ENCODE results near the gene B4GALT4.
"Not testable (repeated sequence)": the region's sequence is repeated elsewhere in the genome, so short reads cannot be mapped to it uniquely, and the experiment has no call there.

Gene B4GALT4

GRCh38 chr3:119194237-119195150 is 46.2 kb downstream of the B4GALT4 start:
- no peak for DNase-seq

DNA sequence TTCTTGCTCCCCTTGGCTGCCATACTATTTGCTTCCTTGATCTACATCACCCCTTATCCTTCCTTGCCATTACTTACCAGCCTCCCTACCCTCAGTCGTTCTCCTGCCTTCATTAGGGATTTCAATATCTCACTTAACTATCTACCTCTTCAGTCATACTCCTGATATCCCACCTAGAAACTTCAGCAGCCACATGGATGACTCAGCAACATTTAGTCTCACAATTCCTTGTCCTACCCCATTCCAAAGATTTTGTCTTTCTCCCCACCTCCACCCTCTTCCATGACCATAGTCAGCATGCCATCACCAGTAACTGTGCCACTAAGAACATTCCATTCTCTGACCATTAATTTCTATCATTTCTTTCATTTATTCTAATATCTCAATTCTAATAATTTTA is 48.9 kb downstream of the B4GALT4 start:
- DNase-seq: no peak

DNA sequence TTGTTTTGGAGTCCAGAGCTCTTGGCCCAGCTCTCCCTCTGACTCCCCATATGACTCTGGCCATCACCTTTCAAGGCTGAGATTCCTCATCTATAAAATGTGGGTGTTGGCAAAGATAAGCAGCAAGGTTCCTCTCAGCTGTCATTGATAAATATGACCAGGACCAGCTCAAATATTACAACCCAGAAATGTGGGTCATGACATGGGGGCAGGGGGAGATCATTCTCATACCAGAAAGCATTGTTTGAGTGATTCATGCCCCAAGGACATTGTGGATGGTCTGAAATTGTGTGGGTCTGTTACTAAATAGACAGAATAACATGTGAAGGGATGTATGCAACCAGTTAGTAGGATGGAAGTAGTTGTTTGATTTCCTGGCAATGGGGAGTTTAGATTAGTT is 53.4 kb downstream of the B4GALT4 start:
- DNase-seq: no peak

GRCh38 chr3:119184796-119185570 is 55.7 kb downstream of the B4GALT4 start:
- DNase-seq: no peak

DNA sequence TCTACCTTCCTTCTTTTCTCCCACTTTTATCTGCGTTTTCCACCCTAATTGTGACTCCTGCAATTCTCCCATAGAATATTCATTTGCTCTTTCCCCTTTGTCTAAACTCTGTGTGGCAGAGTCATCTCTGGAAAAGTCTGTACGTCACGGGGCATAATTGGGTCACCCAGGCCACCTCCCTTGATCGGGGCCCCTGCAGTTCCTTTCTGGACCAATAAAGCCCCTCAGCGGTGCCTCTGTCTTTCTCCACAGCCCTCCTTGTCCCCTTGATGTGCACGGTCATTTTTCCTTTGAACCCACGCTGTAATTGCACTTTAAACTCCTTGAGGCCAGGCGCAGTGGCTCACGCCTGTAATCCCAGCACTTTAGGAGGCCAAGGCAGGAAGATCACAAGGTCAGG is 56.6 kb downstream of the B4GALT4 start:
- DNase-seq: no peak

DNA sequence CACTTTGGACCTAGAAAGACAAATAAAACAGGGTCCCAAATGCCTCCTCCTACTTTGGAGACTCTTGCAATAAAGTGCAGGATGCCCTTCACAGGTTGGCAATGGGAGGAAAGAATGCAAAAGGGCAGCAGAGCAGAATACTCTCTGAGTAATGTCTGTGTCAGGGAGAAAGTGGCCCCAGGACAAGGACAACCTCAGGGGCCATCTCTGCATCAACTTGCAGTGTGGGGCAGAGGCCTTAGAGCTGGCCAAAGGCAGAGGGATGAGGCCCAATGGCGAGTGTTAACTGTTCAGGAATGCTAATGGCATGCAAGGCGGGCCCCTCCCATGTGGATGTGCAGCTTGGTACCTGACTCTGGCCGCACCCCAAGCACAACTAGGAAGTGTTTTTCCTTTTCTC is 58.9 kb downstream of the B4GALT4 start:
- no peak for DNase-seq

GRCh38 chr3:119177321-119177720 is 63.4 kb downstream of the B4GALT4 start:
- no peak for DNase-seq

- no peak for DNase-seq
Measured at GRCh38 chr3:119176778-119177177, 63.9 kb downstream of the B4GALT4 start.

- DNase-seq: no peak
Measured at GRCh38 chr3:119175872-119176756, 64.6 kb downstream of the B4GALT4 start.

- DNase-seq: no peak
Measured at GRCh38 chr3:119173325-119173724, 67.4 kb downstream of the B4GALT4 start, which contains the start of gene UPK1B. TSS of gene UPK1B (plus strand) at chr3:119173598. CDS start at chr3:119186742, 13,144 bp downstream.

GRCh38 chr3:119170821-119171220 is 69.9 kb downstream of the B4GALT4 start:
- DNase-seq: no peak

GRCh38 chr3:119164745-119165144 is 75.9 kb downstream of the B4GALT4 start:
- DNase-seq: not testable (repeated sequence)
